Ureter (tissue), 1 donor: Measurements from ENCODE around the gene RAI1. TPM values are rescaled to one million over a fixed set of nuclear protein-coding genes. Genes with fewer than 3 reads are reported as not detected.
"Not testable (repeated sequence)": the region's sequence is repeated elsewhere in the genome, so short reads cannot be mapped to it uniquely, and the experiment has no call there.

ENCODE experiments used
- DNase-seq: peaks from one replicate; pipeline ENCODE4 v3.0.0-alpha.2; 2020; ENCODE audit warnings: low spot score
- total RNA-seq: library from RNA; stranded (reverse); gene quantifications from one replicate; pipeline ENCODE4 v1.2.4, GENCODE V29; 2023
- donor health status: DM: yes; HTN: yes; CAD: no.

RAI1 gene, protein sequence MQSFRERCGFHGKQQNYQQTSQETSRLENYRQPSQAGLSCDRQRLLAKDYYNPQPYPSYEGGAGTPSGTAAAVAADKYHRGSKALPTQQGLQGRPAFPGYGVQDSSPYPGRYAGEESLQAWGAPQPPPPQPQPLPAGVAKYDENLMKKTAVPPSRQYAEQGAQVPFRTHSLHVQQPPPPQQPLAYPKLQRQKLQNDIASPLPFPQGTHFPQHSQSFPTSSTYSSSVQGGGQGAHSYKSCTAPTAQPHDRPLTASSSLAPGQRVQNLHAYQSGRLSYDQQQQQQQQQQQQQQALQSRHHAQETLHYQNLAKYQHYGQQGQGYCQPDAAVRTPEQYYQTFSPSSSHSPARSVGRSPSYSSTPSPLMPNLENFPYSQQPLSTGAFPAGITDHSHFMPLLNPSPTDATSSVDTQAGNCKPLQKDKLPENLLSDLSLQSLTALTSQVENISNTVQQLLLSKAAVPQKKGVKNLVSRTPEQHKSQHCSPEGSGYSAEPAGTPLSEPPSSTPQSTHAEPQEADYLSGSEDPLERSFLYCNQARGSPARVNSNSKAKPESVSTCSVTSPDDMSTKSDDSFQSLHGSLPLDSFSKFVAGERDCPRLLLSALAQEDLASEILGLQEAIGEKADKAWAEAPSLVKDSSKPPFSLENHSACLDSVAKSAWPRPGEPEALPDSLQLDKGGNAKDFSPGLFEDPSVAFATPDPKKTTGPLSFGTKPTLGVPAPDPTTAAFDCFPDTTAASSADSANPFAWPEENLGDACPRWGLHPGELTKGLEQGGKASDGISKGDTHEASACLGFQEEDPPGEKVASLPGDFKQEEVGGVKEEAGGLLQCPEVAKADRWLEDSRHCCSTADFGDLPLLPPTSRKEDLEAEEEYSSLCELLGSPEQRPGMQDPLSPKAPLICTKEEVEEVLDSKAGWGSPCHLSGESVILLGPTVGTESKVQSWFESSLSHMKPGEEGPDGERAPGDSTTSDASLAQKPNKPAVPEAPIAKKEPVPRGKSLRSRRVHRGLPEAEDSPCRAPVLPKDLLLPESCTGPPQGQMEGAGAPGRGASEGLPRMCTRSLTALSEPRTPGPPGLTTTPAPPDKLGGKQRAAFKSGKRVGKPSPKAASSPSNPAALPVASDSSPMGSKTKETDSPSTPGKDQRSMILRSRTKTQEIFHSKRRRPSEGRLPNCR (N-terminal part only)
- total RNA-seq = 117 TPM

DNA sequence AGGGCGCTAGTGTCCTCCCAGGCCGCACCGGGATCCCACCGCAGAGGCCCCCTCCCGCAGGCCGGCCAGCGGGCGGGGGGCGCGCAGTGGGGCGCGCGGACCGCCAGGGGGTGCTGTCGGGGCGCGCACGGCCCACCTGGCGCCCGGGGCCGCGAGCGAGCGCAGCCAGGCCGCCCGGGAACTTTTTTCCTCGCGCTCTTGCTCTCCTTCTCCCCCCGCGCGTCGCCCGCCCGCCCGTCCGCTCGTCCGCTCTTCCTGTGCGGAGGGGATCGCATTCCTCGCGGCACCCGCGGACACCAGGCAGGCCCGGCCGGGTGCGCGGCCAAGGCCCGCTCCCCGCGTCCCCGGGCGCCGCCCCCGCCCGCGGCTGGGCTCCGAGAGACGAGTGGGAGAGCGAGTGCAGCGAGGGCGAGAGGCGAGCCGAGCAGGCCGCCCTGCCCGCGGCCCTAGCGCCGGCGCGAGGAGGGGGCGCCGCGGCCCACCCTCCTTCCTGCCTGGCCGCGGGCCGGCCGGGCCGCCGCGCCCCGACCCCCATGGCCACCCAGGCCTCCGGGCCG is at the start of gene RAI1:
Gene RAI1, plus strand, starts transcription at position 272 of the 557 bp plus-strand sequence. CDS start 111,491 bp downstream, outside the sequence.
- DNase-seq = peak; percentile 83

DNA sequence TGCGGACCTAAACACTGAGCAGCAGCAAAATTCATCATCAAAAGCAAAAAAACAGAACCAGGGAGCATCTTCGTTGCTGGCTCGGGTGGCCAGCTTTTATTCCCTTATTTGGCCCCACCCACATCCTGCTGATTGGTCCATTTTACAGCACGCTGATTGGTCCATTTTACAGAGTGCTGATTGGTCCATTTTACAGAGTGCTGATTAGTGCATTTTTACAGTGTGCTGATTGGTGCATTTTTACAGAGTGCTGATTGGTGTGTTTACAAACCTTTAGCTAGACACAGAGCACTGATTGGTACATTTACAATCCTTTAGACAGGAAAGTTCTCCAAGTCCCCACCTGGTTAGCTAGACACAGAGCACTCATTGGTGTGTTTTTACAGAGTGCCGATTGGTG is 48.6 kb upstream of the RAI1 start:
- DNase-seq = not testable (repeated sequence)

DNA sequence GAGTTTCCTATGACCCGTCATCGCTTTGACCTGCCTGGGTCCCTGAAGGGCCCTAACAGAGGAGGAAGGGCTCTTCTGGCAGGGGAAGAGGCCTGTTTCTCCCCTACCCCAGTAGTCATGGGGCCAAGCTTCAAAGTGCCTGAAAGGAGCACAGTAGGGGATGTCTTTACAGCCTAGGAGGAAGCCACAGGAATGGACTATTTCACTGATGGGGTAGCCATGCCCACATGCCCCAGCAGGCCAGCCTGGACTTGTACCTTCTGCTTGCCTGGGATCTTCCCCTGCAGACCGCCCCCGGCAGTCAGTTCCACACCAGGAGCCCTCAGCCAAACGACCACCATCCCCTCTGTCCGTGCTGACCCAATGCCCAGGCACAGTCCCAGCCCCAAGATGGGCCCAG is 47.9 kb upstream of the RAI1 start:
- DNase-seq = no peak

DNA sequence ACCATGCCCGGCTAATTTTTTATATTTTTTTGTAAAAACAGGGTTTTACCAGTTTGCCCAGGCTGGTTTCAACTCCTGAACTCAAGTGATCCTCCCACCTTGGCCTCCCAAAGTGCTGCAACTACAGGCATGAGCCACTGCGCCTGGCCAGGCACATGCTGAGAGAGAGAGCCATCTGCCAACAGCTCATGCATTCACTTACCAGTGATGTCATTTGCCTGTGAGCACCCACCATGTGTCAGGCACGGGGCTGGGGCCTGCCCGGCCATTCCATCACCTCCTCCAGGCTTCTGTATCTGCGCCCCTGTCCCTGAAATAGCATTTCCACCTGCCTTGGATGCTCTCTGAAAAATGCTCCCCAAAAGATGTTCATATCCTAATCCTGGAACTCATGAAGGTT is 46.1 kb upstream of the RAI1 start:
- DNase-seq = no peak

DNA sequence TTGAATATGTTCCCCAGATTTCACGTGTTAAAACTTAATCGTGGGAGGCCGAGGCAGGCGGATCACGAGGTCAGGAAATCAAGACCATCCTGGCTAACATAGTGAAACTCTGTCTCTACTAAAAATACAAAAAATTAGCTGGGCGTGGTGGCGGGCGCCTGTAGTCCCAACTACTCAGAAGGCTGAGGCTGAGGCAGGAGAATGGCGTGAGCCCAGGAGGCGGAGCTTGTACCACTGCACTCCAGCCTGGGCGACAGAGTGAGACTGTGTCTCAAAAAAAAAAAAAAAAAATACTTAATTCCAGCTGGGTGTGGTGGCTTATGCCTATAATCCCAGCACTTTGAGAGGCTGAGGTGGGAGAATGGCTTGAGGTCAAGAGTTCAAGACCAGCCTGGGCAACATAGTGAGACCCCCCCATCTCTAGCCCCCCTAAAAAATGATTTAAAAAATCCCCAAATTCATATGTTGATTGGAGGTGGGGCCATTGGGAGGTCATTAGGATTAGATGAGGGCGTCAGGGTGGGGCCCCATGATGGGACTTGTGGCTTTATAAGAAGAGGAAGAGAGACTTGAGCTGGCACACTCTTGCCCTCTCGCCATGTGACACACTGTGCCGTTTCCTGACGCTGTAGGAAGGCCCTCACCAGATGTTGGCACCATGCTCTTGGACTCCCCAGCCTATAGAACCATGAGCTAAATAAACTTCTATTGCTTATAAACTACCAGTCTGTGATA is 45.6 kb upstream of the RAI1 start:
- not testable (repeated sequence) for DNase-seq

DNA sequence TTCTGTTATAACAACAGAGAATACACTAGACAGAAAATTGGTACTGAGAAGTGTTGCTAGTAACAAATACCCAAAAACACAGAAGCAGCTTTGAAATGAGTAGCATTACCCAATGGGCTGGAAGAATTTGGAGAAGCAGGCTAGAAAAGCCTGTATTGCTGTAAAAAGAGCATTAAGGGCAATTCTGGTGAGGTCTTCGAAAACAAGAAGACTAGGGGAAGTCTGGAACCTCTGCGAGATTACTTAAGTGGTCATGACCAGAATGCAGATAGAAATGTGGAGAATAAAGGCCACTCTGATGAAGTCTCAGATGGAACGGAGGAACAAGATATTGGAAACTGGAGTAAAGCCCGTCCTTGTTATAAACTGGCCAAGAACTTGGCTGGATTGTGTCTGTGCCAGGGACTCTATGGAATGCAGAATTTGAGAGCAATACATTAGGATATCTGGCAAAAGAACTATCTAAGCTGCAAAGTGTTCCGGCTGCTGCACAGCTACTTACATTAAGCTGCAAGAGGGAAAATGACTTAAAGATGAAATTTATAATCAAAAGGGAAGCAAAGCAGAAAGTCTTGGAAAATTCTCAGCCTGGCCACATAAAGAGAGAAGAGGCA is 44.9 kb upstream of the RAI1 start:
- DNase-seq = no peak

DNA sequence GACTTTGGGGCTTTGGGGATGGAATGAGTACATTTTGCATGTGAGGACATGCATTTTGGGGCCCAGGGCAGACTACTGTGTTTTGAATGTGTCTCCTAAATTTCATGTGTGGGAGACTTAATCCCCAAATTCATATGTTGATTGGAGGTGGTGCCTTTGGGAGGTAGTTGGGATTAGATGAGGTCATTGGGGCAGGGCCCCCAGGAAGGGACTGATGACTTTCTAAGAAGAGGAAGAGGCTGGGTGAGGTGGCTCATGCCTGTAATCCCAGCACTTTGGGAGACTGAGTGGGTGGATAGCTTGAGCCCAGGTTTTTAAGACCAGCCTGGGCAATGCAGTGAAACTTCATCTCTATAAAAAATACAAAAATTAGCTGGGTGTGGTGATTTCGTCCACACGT is 42.8 kb upstream of the RAI1 start:
- no peak for DNase-seq

DNA sequence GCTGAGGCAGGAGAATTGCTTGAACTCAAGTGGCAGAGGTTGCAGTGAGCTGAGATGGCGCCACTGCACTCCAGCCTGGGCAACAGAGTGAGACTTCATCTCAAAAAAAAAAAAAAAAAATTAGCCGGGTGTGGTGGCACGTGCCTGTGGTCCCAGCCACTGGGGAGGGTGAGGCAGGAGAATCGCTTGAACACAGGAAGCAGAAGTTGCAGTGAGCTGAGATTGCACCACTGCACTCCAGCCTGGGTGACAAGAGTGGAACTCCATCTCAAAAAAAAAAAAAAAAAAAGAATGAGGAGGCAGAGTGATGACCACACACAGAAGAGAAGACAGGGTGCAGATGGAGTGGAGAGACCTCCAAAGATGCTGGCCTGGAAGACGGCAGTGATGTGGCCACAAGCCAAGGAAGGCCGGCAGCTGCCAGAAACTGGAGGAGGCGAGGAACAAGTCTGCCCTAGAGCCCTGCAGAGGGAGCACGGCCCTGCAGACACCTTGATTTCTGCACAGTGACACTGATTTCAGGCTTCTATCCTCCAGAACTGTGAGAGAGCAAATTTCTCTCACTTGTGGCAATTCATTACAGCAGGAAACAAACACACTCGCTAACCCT is 41.5 kb upstream of the RAI1 start:
- not testable (repeated sequence) for DNase-seq

DNA sequence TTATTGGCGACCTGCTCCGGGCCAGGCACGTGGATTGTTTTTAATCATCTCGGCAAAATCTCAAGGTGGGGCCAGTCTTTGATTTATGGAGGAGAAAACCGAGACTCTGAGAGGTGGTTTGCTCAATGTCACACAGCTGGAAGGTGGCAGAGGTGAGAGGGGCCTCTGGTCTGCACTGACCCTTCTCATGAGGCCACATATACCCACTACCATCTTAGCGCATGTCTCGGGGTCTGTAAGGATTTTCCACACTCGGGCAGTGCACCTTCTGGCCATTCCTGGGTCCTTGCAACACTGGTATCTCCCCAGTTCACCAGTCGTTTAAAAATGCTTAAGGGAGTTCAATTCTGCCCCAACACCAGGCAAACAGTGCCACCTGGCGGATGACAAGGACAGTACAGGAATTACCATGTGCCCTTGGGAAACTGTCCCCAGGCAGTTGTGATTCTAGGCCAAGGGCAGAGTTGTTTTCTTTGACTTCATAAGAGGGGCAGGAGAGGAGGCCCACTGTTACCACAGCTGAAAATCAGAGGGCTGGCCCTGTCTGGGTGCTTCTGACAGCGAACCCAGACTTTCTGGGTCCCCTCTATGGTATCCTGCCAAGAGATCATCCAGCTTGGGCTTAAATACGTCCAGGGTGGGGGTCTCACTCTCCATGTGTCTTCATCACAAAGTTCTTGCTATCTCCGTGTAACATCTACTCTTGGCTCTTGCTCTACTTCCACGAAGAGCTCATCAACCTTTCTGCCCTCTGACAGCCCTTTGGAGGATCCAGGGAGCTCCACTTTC is 39.4 kb upstream of the RAI1 start:
- DNase-seq = peak; percentile 84

DNA sequence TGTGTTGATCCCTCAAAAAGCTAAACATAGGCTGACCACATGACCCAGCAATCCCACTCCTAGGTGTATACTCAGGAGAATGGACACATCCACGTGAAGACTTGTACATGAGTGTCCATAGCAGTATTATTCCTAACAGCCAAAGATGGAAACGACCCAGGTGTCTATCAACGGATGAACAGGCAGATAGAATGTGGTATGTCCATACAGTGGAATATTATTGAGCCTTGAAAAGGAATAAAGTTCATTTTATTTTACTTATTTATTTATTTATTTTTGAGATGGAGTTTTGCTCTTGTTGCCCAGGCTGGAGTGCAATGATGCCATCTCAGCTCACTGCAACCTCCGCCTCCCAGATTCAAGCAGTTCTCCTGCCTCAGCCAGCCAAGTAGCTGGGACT is 36.1 kb upstream of the RAI1 start:
- not testable (repeated sequence) for DNase-seq

DNA sequence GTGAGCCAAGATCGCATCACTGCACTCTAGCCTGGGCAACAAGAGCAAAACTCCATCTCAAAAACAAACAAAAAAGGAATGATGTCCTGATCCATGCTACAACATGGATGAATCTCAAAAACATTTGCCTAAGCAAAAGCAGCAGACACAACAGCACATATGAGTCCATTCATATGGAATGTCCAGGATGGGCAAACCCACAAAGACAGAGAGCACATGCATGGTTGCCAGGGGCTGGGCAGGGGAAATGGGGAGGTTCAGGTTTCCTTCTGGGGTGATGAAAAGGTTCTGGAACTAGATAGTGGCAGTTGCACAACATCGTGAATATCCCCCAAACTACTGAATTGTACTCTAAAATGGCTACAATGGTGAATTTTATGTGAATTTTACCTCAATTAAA is 35.3 kb upstream of the RAI1 start:
- DNase-seq = no peak

DNA sequence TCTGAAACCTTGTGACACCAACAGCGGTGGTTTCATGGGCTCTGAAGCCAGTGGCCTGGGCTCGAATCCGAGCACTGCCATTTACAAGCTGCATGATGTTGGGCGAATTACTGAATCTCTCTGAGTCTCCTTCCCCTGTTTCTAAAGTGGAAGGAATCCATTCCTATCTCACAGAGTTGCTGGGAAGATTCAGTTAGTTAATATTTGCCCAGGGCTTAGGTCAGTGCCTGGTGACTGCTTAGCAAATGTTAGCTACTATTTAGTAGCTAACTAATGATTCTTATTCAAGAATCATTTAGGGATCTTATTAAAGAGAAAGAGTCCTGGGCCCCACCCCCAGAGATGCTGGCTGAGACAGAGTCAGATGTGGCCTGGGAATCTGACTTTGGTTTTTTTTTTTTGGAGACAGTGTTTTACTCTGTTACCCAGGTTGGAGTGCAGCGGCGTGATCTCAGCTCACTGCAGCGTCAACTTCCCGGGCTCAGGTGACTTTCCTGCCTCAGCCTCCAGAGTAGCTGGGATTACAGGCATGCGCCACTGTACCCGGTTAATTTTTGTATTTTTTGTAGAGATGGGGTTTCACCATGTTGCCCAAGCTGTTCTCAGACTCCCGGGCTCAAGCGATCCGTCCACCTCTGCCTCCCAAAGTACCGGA is 33.6 kb upstream of the RAI1 start:
- no peak for DNase-seq

DNA sequence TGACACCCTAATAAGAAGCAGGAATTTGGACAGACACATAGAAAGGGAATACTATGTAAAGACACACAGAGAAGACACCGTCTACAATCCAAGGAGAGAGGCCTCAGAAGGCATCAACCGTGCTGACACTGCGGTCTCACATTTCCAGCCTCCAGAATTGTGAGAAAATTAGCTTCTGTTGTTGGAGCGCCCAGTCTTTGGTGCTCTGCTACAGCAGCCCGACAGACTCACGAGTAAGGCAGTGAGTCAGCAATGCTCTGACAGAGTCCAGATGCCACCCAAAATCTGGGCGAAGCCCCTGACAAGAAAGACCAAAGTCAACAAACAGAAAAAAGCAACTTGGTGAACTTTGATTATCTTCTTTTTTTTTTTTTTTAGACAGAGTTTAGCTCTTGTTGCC is 32.5 kb upstream of the RAI1 start:
- no peak for DNase-seq

DNA sequence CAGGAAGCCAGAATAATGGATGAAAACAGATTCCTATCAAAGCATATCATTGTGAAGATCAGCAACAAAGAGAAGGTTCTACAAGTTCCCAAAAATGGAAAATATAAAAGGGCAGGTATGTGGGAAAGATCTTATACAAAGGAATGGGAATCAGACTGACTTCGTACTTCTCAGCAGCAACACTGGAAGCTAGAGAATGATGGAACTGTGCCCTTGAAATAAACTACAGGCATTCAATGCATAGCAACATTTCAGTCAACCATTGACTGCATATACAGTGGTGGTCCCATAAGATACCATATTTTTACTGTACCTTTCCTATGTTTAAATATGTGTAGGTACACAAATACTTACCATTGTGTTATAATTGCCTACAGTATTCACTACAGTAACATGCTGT is 30.3 kb upstream of the RAI1 start:
- DNase-seq = no peak

DNA sequence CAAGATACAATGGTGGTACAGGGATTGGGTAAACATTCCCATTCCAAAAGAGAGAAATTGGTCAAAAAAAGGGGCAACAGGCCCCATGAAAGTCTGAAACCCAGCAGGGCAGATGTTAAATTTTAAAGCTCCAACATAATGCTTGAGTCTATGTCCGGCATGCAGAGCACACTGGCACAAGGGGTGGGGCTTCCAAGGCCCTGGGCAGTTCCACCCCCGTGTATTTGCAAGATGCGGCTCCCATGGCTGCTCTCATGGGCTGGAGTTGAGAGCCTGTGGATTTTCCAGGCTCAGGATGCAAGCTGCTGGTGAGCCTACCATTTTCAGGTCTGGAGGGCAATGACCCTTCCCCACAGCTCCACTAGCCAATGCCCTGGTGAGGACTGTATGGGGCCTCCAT is 27.9 kb upstream of the RAI1 start:
- DNase-seq = no peak

DNA sequence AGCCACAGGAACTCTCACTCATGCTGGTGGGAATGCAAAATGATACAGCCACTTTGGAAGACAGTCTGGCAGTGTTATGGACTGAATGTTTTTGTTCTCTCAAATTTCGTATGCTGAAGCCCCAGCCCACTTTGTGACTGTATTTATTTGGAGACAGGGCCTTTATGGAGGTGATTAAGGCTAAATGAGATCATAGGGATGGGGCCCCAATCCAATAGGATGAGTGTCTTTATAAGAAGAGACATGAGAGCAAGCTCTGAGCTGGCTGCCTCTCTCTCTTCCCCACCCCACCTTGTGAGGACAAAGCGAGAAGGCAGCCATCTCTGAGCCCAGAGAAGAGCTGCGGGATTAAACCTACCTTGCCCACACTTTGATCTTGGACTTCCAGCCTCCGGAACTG is 21.9 kb upstream of the RAI1 start:
- DNase-seq = no peak

DNA sequence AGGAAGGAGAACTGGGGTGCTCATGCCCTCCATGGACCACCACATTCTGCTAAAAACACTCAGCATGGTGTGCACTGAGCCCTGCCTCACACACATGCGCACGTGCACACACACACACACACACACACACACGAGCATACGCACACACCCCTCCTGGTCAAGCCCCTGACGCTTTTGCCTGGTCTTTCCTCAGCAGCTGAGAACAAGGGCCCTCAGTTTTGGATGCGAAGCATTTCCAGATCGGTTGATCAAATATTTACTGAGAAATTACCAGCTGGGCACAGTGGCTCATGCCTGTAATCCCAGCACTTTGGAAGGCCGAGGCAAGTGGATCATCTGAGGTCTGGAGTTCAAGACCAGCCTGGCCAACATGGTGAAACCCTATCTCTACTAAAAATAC is 20.1 kb upstream of the RAI1 start:
- DNase-seq = no peak

DNA sequence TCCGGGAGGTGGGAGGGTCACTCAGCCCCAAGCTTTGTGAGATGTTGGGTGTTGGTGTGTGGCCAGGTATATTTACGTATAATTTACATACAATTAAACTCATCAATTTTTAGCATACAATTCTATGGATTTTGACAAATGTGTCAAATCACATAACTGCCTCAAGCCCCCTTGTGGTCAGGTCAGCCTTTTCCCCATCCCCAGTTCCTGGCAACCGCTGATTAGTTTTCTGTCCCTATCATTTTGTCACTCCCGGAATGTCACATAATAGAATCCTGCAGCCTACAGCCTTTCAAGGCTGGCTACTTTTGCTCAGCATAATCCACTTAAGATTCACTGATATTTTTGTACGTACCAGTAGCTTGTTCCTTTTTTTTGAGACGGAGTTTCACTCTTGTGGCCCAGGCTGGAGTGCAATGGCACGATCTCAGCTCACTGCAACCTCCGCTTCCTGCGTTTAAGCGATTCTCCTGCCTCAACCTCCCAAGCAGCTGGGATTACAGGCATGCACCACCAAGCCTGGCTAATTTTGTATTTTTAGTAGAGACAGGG is 19.3 kb upstream of the RAI1 start:
- DNase-seq = no peak
